Measurements from ENCODE around the gene SFTPD. TPM values are rescaled to one million over a fixed set of nuclear protein-coding genes. Genes with fewer than 3 reads are reported as not detected.

SFTPD gene
- total and polyA plus RNA-seq, 3 donors from 2014 or later: 0.92 to 1.5 (median 0.94) TPM

- intact Hi-C loops (cut with DNase I; ENCODE audit: low total_unique reads): no loop called here
- Histone ChIP-seq H3K36me3 (ENCODE audit: low read depth, missing control alignments) (no peaks in the 10 kb centered on the region), H3K4me3 (no peak overlapping the region), H3K27me3 (no peaks in the 10 kb centered on the region), H3K27ac (no peak overlapping the region), H3K9me3 (no peaks in the 10 kb centered on the region), H3K4me1 (no peaks in the 10 kb centered on the region)
- DNase-seq: no peak
- 49 to 63% methylated on average over 2 of the region's 2 CpGs for WGBS, 2 donors
- TF ChIP-seq CTCF (IDR thresholded peaks at IDR 0.05): no peak
- TF ChIP-seq POLR2A (IDR thresholded peaks at IDR 0.05): no peak
These were observed 18.2 kb downstream of the SFTPD start for GRCh38 chr10:79930751-79931150.

GRCh38 chr10:79930267-79930666 is 18.6 kb downstream of the SFTPD start:
- no peaks in the 10 kb centered on the region for H3K27me3 ChIP-seq
- 54 to 80% methylated on average over 4 of the region's 4 CpGs for WGBS, 2 donors
- H3K4me3 ChIP-seq: no peak overlapping the region
- intact Hi-C loops (cut with DNase I; ENCODE audit: low total_unique reads): no loop called here
- no peaks in the 10 kb centered on the region for H3K9me3 ChIP-seq
- peaks cover 3% of the 10 kb centered on the region for H3K4me1 ChIP-seq
- no peak overlapping the region for H3K27ac ChIP-seq
- no peaks in the 10 kb centered on the region for H3K36me3 ChIP-seq (ENCODE audit: low read depth, missing control alignments)
- TF ChIP-seq CTCF (IDR thresholded peaks at IDR 0.05) (no peak), POLR2A (IDR thresholded peaks at IDR 0.05) (no peak)
- DNase-seq: no peak

- Histone ChIP-seq H3K4me3 (no peak overlapping the region), H3K27me3 (no peaks in the 10 kb centered on the region), H3K9me3 (no peaks in the 10 kb centered on the region), H3K27ac (no peak overlapping the region), H3K36me3 (ENCODE audit: low read depth, missing control alignments) (no peaks in the 10 kb centered on the region), H3K4me1 (peaks cover 5% of the 10 kb centered on the region)
- peak; percentile 90 for DNase-seq
- WGBS, 2 donors: 30 to 41% methylated on average over 14 of the region's 14 CpGs
- TF ChIP-seq POLR2A (IDR thresholded peaks at IDR 0.05) (no peak), CTCF (IDR thresholded peaks at IDR 0.05) (peak; percentile 89 to 95 (median 89))
- intact Hi-C loops (cut with DNase I; ENCODE audit: low total_unique reads): no loop called here
These were observed 19.4 kb downstream of the SFTPD start for GRCh38 chr10:79929409-79929904.

- Histone ChIP-seq H3K4me3 (no peak overlapping the region), H3K27me3 (no peaks in the 10 kb centered on the region), H3K4me1 (peaks cover 5% of the 10 kb centered on the region), H3K36me3 (ENCODE audit: low read depth, missing control alignments) (no peaks in the 10 kb centered on the region), H3K27ac (no peak overlapping the region), H3K9me3 (no peaks in the 10 kb centered on the region)
- no peak for DNase-seq
- intact Hi-C loops (cut with DNase I; ENCODE audit: low total_unique reads): no loop called here
- WGBS, 2 donors: 81 to 87% methylated on average over 6 to 7 of the region's 7 CpGs
- TF ChIP-seq CTCF (IDR thresholded peaks at IDR 0.05) (no peak), POLR2A (IDR thresholded peaks at IDR 0.05) (no peak)
These were observed 20.8 kb downstream of the SFTPD start for GRCh38 chr10:79928028-79928583.
